Measurements from ENCODE around the gene SELENOI. TPM values are rescaled to one million over a fixed set of nuclear protein-coding genes. Genes with fewer than 3 reads are reported as not detected.

The SELENOI gene
- total and polyA plus RNA-seq, 2 experiments from 2014 or later, result 8.4 to 67.8 TPM

DNA sequence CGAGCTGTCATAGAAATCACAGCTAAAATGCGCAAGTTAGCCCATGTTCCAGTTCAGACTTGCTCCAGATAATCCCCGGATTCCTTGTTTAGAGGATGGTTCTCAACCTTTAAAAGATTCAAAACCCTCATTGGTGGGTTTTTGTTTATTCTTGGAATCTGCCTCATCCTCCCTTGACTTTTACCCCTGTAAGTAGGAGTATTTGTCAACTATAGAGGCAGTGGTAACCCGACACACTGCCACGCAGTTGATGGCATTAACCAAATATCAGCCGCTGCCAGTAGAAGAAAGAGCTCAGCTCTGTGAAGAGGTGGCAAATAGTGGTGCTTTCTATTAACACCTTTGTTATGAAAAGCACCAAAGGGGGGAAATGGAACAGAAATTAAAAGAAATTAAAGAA lies 40.4 kb upstream of the SELENOI start:
- Histone ChIP-seq H3K27ac (ENCODE audit: low read depth) (no peak overlapping the region), H3F3A (replicated peaks; ENCODE audit: low read depth) (no peaks in the 10 kb centered on the region), H3K79me2 (replicated peaks; ENCODE audit: insufficient read depth) (no peaks in the 10 kb centered on the region), H3K4me2 (no peak overlapping the region), H3K27me3 (ENCODE audit: insufficient read depth) (no peaks in the 10 kb centered on the region), H2AFZ (no peak overlapping the region), H3K36me3 (ENCODE audit: insufficient read depth) (no peaks in the 10 kb centered on the region), H3K9me2 (ENCODE audit: insufficient read depth) (no peaks in the 10 kb centered on the region), H3K4me3 (no peak overlapping the region), H3K4me1 (ENCODE audit: insufficient read depth) (peaks cover 14% of the 10 kb centered on the region), H4K20me1 (replicated peaks; ENCODE audit: insufficient read depth) (no peaks in the 10 kb centered on the region)
- no peaks in the 10 kb centered on the region for H3K9me3 Mint-ChIP-seq
- peak; percentile 62 for ATAC-seq
- H3K4me3 Mint-ChIP-seq, result no peak overlapping the region
- peaks cover 10% of the 10 kb centered on the region for H3K4me1 Mint-ChIP-seq
- H3K27me3 Mint-ChIP-seq (ENCODE audit: insufficient read depth, low read depth, poor library complexity), result no peaks in the 10 kb centered on the region
- DNase-seq (ENCODE audit: low spot score), result no peak
- no peak overlapping the region for H3K27ac Mint-ChIP-seq
- H3K36me3 Mint-ChIP-seq (ENCODE audit: low read depth), result peaks cover 5% of the 10 kb centered on the region; the same call in 1 of the 3 replicates
- TF ChIP-seq, protein P1, sequence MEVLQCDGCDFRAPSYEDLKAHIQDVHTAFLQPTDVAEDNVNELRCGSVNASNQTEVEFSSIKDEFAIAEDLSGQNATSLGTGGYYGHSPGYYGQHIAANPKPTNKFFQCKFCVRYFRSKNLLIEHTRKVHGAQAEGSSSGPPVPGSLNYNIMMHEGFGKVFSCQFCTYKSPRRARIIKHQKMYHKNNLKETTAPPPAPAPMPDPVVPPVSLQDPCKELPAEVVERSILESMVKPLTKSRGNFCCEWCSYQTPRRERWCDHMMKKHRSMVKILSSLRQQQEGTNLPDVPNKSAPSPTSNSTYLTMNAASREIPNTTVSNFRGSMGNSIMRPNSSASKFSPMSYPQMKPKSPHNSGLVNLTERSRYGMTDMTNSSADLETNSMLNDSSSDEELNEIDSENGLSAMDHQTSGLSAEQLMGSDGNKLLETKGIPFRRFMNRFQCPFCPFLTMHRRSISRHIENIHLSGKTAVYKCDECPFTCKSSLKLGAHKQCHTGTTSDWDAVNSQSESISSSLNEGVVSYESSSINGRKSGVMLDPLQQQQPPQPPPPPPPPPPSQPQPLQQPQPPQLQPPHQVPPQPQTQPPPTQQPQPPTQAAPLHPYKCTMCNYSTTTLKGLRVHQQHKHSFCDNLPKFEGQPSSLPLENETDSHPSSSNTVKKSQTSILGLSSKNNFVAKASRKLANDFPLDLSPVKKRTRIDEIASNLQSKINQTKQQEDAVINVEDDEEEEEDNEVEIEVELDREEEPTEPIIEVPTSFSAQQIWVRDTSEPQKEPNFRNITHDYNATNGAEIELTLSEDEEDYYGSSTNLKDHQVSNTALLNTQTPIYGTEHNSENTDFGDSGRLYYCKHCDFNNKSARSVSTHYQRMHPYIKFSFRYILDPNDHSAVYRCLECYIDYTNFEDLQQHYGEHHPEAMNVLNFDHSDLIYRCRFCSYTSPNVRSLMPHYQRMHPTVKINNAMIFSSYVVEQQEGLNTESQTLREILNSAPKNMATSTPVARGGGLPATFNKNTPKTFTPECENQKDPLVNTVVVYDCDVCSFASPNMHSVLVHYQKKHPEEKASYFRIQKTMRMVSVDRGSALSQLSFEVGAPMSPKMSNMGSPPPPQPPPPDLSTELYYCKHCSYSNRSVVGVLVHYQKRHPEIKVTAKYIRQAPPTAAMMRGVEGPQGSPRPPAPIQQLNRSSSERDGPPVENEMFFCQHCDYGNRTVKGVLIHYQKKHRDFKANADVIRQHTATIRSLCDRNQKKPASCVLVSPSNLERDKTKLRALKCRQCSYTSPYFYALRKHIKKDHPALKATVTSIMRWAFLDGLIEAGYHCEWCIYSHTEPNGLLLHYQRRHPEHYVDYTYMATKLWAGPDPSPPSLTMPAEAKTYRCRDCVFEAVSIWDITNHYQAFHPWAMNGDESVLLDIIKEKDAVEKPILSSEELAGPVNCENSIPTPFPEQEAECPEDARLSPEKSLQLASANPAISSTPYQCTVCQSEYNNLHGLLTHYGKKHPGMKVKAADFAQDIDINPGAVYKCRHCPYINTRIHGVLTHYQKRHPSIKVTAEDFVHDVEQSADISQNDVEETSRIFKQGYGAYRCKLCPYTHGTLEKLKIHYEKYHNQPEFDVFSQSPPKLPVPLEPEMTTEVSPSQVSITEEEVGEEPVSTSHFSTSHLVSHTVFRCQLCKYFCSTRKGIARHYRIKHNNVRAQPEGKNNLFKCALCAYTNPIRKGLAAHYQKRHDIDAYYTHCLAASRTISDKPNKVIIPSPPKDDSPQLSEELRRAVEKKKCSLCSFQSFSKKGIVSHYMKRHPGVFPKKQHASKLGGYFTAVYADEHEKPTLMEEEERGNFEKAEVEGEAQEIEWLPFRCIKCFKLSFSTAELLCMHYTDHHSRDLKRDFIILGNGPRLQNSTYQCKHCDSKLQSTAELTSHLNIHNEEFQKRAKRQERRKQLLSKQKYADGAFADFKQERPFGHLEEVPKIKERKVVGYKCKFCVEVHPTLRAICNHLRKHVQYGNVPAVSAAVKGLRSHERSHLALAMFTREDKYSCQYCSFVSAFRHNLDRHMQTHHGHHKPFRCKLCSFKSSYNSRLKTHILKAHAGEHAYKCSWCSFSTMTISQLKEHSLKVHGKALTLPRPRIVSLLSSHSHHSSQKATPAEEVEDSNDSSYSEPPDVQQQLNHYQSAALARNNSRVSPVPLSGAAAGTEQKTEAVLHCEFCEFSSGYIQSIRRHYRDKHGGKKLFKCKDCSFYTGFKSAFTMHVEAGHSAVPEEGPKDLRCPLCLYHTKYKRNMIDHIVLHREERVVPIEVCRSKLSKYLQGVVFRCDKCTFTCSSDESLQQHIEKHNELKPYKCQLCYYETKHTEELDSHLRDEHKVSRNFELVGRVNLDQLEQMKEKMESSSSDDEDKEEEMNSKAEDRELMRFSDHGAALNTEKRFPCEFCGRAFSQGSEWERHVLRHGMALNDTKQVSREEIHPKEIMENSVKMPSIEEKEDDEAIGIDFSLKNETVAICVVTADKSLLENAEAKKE (CRISPR knock-in tag; IDR thresholded peaks at IDR 0.05), result no peak
- TF ChIP-seq, protein P2, sequence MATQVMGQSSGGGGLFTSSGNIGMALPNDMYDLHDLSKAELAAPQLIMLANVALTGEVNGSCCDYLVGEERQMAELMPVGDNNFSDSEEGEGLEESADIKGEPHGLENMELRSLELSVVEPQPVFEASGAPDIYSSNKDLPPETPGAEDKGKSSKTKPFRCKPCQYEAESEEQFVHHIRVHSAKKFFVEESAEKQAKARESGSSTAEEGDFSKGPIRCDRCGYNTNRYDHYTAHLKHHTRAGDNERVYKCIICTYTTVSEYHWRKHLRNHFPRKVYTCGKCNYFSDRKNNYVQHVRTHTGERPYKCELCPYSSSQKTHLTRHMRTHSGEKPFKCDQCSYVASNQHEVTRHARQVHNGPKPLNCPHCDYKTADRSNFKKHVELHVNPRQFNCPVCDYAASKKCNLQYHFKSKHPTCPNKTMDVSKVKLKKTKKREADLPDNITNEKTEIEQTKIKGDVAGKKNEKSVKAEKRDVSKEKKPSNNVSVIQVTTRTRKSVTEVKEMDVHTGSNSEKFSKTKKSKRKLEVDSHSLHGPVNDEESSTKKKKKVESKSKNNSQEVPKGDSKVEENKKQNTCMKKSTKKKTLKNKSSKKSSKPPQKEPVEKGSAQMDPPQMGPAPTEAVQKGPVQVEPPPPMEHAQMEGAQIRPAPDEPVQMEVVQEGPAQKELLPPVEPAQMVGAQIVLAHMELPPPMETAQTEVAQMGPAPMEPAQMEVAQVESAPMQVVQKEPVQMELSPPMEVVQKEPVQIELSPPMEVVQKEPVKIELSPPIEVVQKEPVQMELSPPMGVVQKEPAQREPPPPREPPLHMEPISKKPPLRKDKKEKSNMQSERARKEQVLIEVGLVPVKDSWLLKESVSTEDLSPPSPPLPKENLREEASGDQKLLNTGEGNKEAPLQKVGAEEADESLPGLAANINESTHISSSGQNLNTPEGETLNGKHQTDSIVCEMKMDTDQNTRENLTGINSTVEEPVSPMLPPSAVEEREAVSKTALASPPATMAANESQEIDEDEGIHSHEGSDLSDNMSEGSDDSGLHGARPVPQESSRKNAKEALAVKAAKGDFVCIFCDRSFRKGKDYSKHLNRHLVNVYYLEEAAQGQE (IDR thresholded peaks at IDR 0.05; ENCODE audit: unreplicated experiment), result no peak
- TF ChIP-seq, protein P3, sequence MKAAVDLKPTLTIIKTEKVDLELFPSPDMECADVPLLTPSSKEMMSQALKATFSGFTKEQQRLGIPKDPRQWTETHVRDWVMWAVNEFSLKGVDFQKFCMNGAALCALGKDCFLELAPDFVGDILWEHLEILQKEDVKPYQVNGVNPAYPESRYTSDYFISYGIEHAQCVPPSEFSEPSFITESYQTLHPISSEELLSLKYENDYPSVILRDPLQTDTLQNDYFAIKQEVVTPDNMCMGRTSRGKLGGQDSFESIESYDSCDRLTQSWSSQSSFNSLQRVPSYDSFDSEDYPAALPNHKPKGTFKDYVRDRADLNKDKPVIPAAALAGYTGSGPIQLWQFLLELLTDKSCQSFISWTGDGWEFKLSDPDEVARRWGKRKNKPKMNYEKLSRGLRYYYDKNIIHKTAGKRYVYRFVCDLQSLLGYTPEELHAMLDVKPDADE (IDR thresholded peaks at IDR 0.05), result no peak
- TF ChIP-seq CREB1 (CRISPR knock-in tag; IDR thresholded peaks at IDR 0.05; ENCODE audit: low read depth) (no peak), EZH2 (IDR thresholded peaks at IDR 0.05; ENCODE audit: low read depth, unreplicated experiment) (no peak), POLR2AphosphoS5 (IDR thresholded peaks at IDR 0.05; ENCODE audit: low read depth) (no peak), NANOG (IDR thresholded peaks at IDR 0.05; ENCODE audit: borderline replicate concordance) (no peak), JUNB (IDR thresholded peaks at IDR 0.05; ENCODE audit: unreplicated experiment) (no peak), ZNF331 (CRISPR knock-in tag; IDR thresholded peaks at IDR 0.05; ENCODE audit: low read depth) (no peak), EZH2phosphoT487 (IDR thresholded peaks at IDR 0.05; ENCODE audit: unreplicated experiment) (no peak), ZNF114 (CRISPR knock-in tag; IDR thresholded peaks at IDR 0.05) (no peak), STAT1 (IDR thresholded peaks at IDR 0.05; ENCODE audit: unreplicated experiment) (no peak)
- TF ChIP-seq, protein P4, sequence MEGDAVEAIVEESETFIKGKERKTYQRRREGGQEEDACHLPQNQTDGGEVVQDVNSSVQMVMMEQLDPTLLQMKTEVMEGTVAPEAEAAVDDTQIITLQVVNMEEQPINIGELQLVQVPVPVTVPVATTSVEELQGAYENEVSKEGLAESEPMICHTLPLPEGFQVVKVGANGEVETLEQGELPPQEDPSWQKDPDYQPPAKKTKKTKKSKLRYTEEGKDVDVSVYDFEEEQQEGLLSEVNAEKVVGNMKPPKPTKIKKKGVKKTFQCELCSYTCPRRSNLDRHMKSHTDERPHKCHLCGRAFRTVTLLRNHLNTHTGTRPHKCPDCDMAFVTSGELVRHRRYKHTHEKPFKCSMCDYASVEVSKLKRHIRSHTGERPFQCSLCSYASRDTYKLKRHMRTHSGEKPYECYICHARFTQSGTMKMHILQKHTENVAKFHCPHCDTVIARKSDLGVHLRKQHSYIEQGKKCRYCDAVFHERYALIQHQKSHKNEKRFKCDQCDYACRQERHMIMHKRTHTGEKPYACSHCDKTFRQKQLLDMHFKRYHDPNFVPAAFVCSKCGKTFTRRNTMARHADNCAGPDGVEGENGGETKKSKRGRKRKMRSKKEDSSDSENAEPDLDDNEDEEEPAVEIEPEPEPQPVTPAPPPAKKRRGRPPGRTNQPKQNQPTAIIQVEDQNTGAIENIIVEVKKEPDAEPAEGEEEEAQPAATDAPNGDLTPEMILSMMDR (conservative IDR thresholded peaks at IDR 0.05; ENCODE audit: low read depth in 2 of 2), result no peak
